Measurements from ENCODE around the gene PALB2. TPM values are rescaled to one million over a fixed set of nuclear protein-coding genes. Genes with fewer than 3 reads are reported as not detected.
"Not testable (repeated sequence)": the region's sequence is repeated elsewhere in the genome, so short reads cannot be mapped to it uniquely, and the experiment has no call there.

The PALB2 gene
- total RNA-seq, 2 donors from 2014 or later, result 21.6 to 22.9 TPM

GRCh38 chr16:23666571-23667354 is 25.7 kb upstream of the PALB2 start:
- ATAC-seq (no peak), DNase-seq (ENCODE audit: low spot score in 2 of 2) (no peak)
- H3K27ac Mint-ChIP-seq, result no peak overlapping the region
- no peaks in the 10 kb centered on the region for H3K9me3 Mint-ChIP-seq
- peaks cover 43 to 67% of the 10 kb centered on the region in 2 donors for H3K36me3 Mint-ChIP-seq

- Mint-ChIP-seq H3K36me3 (peaks cover 41 to 52% of the 10 kb centered on the region in 2 donors), H3K9me3 (no peaks in the 10 kb centered on the region), H3K27ac (no peak overlapping the region)
- DNase-seq (ENCODE audit: low spot score in 2 of 2), result no peak
- peak; percentile 78 to 88 for ATAC-seq
Observed at GRCh38 chr16:23663918-23664317, 22.8 kb upstream of the PALB2 start.

DNA sequence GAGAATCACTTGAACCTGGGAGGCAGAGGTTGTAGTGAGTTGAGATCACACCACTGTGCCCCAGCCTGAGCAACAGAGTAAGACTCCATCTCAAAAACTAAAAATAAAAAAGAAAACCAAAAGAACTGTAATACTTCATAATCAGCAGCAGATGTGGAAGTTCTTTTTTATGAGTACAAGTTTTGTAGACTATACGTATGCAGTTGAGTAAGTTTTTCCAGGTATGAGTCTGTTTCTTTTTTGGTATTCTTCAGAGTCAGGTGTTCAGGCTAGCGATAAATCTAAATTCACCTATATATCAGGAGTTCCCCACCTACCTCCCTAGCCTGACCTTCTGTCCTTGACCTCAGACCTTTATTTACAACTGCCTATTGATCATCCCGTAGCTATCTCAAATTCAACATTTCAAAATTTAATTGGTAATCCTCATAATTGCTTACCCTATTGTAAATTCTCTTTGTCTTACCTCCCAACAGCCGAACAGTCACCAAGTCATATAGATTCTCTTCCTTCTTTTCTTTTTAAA is 10.9 kb upstream of the PALB2 start:
- peak; percentile 79 to 83 for ATAC-seq
- no peak for DNase-seq (ENCODE audit: low spot score in 2 of 2)
- H3K27ac Mint-ChIP-seq, result peak overlapping the region; percentile 69 to 90
- H3K36me3 Mint-ChIP-seq, result peaks cover 8 to 32% of the 10 kb centered on the region in 2 donors
- no peaks in the 10 kb centered on the region for H3K9me3 Mint-ChIP-seq

DNA sequence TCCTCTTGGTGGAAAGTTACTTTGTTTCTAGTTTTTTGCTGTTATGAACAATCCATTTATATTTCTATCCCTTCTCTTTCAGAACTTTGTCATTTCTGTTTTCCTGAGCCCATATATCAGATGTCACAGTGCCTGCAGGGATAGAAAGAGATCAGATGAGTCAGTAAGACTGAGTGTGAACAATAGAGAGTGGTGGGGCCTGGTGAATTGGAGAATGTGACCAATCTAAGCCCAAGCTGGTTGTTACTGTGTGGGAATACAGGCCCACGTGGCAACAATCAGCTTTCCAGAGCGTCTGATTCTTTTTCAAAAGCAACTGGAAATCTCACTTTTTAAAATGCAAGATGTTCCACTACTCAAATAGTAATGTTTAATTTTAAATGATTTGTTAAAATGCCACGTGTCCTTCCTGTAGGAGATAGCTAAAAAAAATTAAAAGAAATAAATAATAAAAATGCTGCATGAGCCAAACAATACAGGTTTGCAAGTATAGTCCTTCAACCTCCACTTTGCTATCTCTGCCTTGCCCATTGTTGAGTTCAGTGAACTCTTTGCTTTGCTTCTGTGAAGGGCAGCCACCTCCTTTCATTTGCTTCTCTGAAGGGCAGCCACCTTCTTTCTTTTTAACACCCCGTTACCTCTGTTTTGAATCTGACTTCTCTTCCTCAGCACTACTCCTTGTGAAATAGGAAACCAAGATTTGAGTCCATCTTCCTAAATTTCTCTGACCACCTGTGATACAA is 9.7 kb upstream of the PALB2 start:
- ATAC-seq (peak; percentile 88 to 91), DNase-seq (ENCODE audit: low spot score in 2 of 2) (no peak)
- Mint-ChIP-seq H3K27ac (peak overlapping the region; percentile 65 to 69), H3K36me3 (peaks cover 15 to 44% of the 10 kb centered on the region in 2 donors), H3K9me3 (no peaks in the 10 kb centered on the region)

DNA sequence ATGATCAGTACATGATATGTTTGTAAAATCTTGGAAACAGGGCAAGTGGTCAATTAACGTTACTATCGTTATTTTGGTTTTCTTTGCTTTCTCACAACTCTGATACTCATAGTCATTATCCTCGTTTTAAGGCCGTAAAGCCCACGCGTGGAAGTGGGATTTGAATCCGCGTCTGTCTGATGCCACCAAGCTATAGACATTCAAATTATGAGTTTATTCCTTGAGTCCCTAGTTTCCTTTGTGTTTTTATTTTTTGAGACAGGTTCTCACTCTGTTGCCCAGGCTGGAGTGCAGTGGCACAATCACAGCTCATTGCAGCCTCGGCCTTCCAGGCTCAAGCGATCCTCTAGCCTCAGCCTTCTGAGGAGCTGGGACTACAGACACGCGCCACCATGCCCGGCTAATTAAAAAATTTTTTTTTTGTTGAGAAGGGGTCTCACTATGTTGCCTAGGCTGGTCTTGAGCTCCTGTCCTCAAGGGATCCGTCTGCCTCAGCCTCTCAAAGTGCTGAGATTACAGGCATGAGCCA is 1.2 kb upstream of the PALB2 start:
- Mint-ChIP-seq H3K27ac (peak overlapping the region; percentile 95 to 99), H3K9me3 (peaks cover 0 to 4% of the 10 kb centered on the region in 2 donors), H3K36me3 (peaks cover 44 to 50% of the 10 kb centered on the region in 2 donors)
- ATAC-seq (no peak), DNase-seq (ENCODE audit: low spot score in 2 of 2) (no peak)

DNA sequence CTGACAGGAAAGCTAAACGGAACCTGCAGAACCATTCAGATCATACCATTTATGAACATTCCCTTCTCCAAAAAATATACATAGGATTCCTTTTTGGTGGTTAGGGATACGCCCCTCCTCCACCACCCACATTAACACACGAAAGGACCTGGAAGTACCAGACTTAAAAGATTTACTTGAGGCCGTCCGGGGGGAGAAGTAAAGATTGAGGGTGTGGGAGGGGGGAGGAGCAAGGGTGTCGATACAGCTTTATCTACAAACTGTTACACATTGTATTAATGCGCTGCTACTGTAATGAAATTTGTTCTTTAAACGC is 537 bp downstream of the PALB2 start:
- H3K36me3 Mint-ChIP-seq, result peaks cover 34 to 35% of the 10 kb centered on the region in 2 donors
- peak in 1 of 2 donors; percentile 4 for ATAC-seq
- peak overlapping the region; percentile 95 to 99 for H3K27ac Mint-ChIP-seq
- no peak for DNase-seq (ENCODE audit: low spot score in 2 of 2)
- H3K9me3 Mint-ChIP-seq, result peaks cover 0 to 3% of the 10 kb centered on the region in 2 donors

DNA sequence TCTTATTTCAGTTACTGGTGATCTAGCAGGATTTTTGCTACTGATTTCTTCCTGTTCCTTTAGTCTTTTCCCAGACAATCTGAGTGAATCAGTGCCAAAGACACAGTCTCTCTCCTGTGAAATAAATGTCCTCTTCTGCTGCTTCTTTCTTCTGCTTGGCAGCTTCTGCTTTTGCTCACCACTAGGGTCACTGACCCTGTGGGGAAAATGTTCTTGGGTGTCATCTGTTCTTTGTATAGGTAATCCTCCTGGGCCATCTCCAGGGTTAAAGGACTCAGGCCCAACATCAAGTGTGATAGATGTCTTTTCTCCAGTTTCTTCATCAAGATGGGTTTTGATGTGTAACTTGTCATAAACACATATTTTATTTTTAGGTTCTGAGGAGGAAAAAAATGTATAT is 5.2 kb downstream of the PALB2 start:
- H3K36me3 Mint-ChIP-seq, result peaks cover 9 to 15% of the 10 kb centered on the region in 2 donors

DNA sequence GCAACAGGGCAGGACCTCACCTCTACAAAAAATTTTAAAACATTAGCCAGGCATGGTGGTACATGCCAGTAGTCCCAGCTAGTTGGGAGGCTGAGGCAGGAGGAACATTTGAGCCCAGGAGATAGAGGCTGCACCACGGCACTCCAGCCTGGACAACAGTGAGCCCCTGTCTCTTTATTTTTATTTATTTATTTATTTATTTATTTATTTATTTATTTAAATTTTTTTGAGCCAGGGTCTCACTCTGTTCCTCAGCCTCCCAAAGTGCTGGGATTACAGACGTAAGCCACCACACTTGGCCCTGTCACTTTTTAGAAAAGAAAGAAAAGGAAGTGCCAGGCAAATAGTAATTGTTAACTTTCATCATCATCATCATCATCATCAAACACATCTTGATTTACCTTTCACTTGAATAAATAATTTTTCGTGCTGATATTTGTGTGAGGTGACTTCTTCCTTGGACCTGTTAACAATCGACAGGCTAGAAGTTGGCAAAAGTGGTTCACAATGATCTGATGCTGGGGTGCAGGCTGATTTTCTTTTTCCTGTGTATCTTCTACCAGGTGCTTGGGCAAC is 6.6 kb downstream of the PALB2 start:
- DNase-seq (ENCODE audit: low spot score in 2 of 2) (no peak), ATAC-seq (no peak)
- H3K9me3 Mint-ChIP-seq, result no peaks in the 10 kb centered on the region
- no peak overlapping the region for H3K27ac Mint-ChIP-seq
- peaks cover 7 to 8% of the 10 kb centered on the region in 2 donors for H3K36me3 Mint-ChIP-seq

More for the DNA sequence above, 5.2 kb downstream of the PALB2 start:
- Mint-ChIP-seq H3K9me3 (no peaks in the 10 kb centered on the region), H3K27ac (no peak overlapping the region)
- DNase-seq (ENCODE audit: low spot score in 2 of 2), result no peak
- no peak for ATAC-seq

DNA sequence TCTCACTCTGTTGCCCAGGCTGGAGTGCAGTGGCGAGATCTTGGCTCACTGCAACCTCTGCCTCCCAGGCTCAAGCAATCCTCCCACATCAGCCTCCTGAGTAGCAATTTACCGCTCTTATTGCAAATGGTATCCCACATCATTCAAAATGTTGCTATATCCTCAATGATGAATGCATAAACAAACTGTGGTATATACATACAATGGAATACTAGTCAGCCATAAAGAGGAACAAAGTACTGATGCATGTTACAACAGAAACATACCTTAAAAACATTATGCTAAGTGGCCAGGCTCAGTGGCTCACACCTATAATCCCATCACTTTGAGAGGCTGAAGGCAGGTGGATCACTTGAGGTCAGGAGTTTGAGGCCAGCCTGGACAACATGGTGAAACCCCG is 9.2 kb downstream of the PALB2 start:
- DNase-seq (ENCODE audit: low spot score in 2 of 2); H3K9me3 Mint-ChIP-seq; ATAC-seq: not testable (repeated sequence)
- peaks cover 8 to 11% of the 10 kb centered on the region in 2 donors for H3K36me3 Mint-ChIP-seq
- peak overlapping the region in 1 of 2 donors; percentile 77 for H3K27ac Mint-ChIP-seq

- no peak for DNase-seq (ENCODE audit: low spot score in 2 of 2)
- Mint-ChIP-seq H3K36me3 (peaks cover 0 to 13% of the 10 kb centered on the region in 2 donors), H3K27ac (peak overlapping the region in 1 of 2 donors; percentile 15), H3K9me3 (no peaks in the 10 kb centered on the region)
- no peak for ATAC-seq
Observed at GRCh38 chr16:23629516-23629915, 11.6 kb downstream of the PALB2 start.

- Mint-ChIP-seq H3K27ac (no peak overlapping the region), H3K36me3 (peaks cover 0 to 9% of the 10 kb centered on the region in 2 donors)
Observed at GRCh38 chr16:23624092-23624491, 17.0 kb downstream of the PALB2 start.

GRCh38 chr16:23615805-23616204 is 25.3 kb downstream of the PALB2 start:
- H3K9me3 Mint-ChIP-seq, result no peaks in the 10 kb centered on the region
- H3K27ac Mint-ChIP-seq, result no peak overlapping the region
- ATAC-seq (no peak), DNase-seq (ENCODE audit: low spot score in 2 of 2) (no peak)
- peaks cover 0 to 16% of the 10 kb centered on the region in 2 donors for H3K36me3 Mint-ChIP-seq

More at GRCh38 chr16:23624092-23624491, 17.0 kb downstream of the PALB2 start:
- ATAC-seq (no peak), DNase-seq (ENCODE audit: low spot score in 2 of 2) (no peak)
- no peaks in the 10 kb centered on the region for H3K9me3 Mint-ChIP-seq

DNA sequence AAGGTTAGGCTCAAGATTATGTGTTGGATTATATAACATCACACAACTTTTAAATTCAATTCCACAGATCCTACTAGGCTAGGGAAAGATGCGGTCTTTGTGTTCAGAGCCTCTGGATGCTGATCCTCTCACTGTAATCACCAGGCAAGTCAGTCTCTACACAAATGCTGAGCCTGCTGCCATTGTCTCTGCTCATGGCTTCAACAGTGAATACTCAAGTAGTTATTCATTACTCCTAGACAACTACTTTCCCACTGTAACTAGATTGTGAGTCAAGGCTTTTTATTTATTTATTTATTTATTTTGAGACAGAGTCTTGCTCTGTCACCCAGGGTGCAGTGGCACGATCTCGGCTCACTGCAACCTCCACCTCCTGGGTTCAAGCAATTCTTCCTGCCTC is 29.2 kb downstream of the PALB2 start:
- Mint-ChIP-seq H3K36me3 (peaks cover 0 to 6% of the 10 kb centered on the region in 2 donors), H3K9me3 (no peaks in the 10 kb centered on the region), H3K27ac (no peak overlapping the region)
- no peak for ATAC-seq
- DNase-seq (ENCODE audit: low spot score in 2 of 2), result no peak

- not testable (repeated sequence) for H3K9me3 Mint-ChIP-seq; DNase-seq (ENCODE audit: low spot score in 2 of 2); H3K27ac Mint-ChIP-seq; ATAC-seq; H3K36me3 Mint-ChIP-seq
Observed at GRCh38 chr16:23610905-23611304, 30.2 kb downstream of the PALB2 start.

DNA sequence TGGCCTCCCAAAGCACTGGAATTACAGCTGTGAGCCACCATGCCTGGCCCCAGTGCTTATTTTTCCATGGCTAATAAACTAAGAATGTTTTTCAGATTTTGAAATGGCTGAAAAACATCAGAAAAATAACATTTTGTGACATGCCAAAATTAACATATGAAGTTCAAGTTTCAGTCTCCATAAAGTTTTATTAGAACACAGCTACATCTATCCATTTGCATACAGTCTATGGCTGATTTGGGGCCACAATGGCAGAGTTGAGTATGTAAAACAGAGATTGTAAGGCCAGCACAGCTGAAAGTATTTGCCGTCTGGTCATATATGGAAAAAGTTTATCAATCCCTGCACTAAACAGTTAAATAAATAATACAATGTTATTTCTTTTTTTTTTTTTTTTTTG is 31.2 kb downstream of the PALB2 start:
- peak overlapping the region in 1 of 2 donors; percentile 77 for H3K27ac Mint-ChIP-seq
- no peaks in the 10 kb centered on the region for H3K9me3 Mint-ChIP-seq
- no peaks in the 10 kb centered on the region for H3K36me3 Mint-ChIP-seq
- DNase-seq (ENCODE audit: low spot score in 2 of 2) (no peak), ATAC-seq (no peak)

DNA sequence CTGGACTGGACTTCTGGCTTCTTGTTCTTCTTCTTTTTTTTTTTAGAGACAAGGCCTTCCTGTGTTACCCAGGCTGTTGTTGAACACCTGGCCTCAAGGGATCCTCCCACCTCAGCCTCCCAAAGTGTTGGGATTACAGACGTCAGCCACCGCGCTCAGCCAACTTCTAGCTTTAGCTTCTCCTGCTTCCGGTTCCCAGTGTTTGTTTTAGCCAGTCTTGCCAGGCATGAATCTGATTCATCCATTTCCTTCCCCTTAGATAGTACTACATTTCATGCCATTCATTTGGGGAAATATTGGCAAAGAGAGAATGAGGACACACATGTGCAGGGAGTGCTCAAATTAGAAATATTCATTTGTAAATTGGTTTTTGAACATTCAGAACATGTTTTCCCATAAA is 32.9 kb downstream of the PALB2 start:
- no peaks in the 10 kb centered on the region for H3K36me3 Mint-ChIP-seq
- no peak for ATAC-seq
- no peak overlapping the region for H3K27ac Mint-ChIP-seq
- no peak for DNase-seq (ENCODE audit: low spot score in 2 of 2)
- H3K9me3 Mint-ChIP-seq, result no peaks in the 10 kb centered on the region

DNA sequence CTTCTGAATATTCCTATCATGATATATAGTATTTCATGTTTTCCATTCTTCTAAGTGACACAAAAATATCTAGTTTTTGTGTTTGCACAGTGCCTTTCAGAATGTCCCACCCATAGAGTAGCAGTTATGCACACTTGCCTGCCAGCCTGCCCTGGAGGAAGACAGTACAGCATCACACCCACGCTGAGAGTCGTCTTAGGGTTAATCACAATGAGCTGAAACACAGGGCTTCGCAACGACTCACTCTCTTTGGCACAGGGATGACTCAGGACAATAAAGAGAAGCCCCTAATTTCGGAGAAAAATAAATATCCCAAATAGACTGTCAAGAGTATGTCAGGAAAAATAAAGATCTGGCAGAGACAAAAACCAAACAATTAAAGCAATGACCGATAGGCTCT is 33.4 kb downstream of the PALB2 start:
- Mint-ChIP-seq H3K9me3 (no peaks in the 10 kb centered on the region), H3K27ac (no peak overlapping the region), H3K36me3 (no peaks in the 10 kb centered on the region)
- DNase-seq (ENCODE audit: low spot score in 2 of 2) (no peak), ATAC-seq (no peak)

Measured in activated naive CD4-positive, alpha-beta T cell treated with anti-CD3 and anti-CD28 coated beads, Interleukin-2, amount 50 U/mL, for 72 hours (primary cell).